ENCODE results near the gene TWIST2.

DNA sequence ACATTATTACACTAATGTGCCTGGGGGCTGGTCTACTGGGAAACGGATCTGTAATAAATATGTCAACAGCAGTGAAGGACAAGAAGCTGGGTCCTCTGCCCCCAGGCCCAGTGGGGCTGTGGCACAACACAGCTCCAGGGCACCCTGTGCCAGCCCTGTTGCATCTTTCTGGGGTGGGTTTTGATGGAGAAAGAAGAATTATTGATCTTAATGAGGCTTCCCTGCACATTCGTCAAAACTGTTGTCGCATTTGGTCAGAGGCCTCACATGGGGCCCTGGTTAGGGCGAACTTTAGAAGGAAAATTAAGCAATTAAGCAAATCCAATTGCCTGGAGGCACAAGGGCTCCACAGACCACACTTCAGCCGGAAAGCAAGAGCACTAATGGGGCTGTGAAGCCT is 30.0 kb upstream of the TWIST2 start:
- TF ChIP-seq, protein P1, sequence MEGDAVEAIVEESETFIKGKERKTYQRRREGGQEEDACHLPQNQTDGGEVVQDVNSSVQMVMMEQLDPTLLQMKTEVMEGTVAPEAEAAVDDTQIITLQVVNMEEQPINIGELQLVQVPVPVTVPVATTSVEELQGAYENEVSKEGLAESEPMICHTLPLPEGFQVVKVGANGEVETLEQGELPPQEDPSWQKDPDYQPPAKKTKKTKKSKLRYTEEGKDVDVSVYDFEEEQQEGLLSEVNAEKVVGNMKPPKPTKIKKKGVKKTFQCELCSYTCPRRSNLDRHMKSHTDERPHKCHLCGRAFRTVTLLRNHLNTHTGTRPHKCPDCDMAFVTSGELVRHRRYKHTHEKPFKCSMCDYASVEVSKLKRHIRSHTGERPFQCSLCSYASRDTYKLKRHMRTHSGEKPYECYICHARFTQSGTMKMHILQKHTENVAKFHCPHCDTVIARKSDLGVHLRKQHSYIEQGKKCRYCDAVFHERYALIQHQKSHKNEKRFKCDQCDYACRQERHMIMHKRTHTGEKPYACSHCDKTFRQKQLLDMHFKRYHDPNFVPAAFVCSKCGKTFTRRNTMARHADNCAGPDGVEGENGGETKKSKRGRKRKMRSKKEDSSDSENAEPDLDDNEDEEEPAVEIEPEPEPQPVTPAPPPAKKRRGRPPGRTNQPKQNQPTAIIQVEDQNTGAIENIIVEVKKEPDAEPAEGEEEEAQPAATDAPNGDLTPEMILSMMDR (IDR thresholded peaks at IDR 0.05), result no peak
- TF ChIP-seq POLR2A (IDR thresholded peaks at IDR 0.05), result no peak
